ENCODE measurements around the gene PCDH15.

The PCDH15 gene

GRCh38 chr10:54139819-54140428 lies 661.1 kb downstream of the PCDH15 start:
- DNase-seq (ENCODE audit: low read depth): no peak
- TF ChIP-seq CTCF (IDR thresholded peaks at IDR 0.05; ENCODE audit: control insufficient read depth, extremely low read depth, insufficient read depth): no peak
- no peak overlapping the region for H3K4me3 ChIP-seq (ENCODE audit: low read depth, low read length)

- no peak for TF ChIP-seq CTCF (IDR thresholded peaks at IDR 0.05; ENCODE audit: control insufficient read depth, extremely low read depth, insufficient read depth)
- DNase-seq (ENCODE audit: low read depth): no peak
These were observed 663.6 kb downstream of the PCDH15 start for GRCh38 chr10:54137396-54137795.

GRCh38 chr10:54133203-54133602 lies 667.8 kb downstream of the PCDH15 start:
- H3K4me3 ChIP-seq (ENCODE audit: low read depth, low read length): no peak overlapping the region
- TF ChIP-seq CTCF (IDR thresholded peaks at IDR 0.05; ENCODE audit: control insufficient read depth, extremely low read depth, insufficient read depth): peak; percentile 49
- peak; percentile 3 for DNase-seq (ENCODE audit: low read depth)

More at GRCh38 chr10:54137396-54137795, 663.6 kb downstream of the PCDH15 start:
- no peak overlapping the region for H3K4me3 ChIP-seq (ENCODE audit: low read depth, low read length)

- no peak for TF ChIP-seq CTCF (IDR thresholded peaks at IDR 0.05; ENCODE audit: control insufficient read depth, extremely low read depth, insufficient read depth)
- H3K4me3 ChIP-seq (ENCODE audit: low read depth, low read length): no peak overlapping the region
- DNase-seq (ENCODE audit: low read depth): no peak
These were observed 669.2 kb downstream of the PCDH15 start for GRCh38 chr10:54131833-54132232.

- no peak overlapping the region for H3K4me3 ChIP-seq (ENCODE audit: low read depth, low read length)
- no peak for DNase-seq (ENCODE audit: low read depth)
- TF ChIP-seq CTCF (IDR thresholded peaks at IDR 0.05; ENCODE audit: control insufficient read depth, extremely low read depth, insufficient read depth): no peak
These were observed 670.6 kb downstream of the PCDH15 start for GRCh38 chr10:54130394-54130793.

- no peak for DNase-seq (ENCODE audit: low read depth)
- TF ChIP-seq CTCF (IDR thresholded peaks at IDR 0.05; ENCODE audit: control insufficient read depth, extremely low read depth, insufficient read depth): no peak
- no peak overlapping the region for H3K4me3 ChIP-seq (ENCODE audit: low read depth, low read length)
These were observed 675.8 kb downstream of the PCDH15 start for GRCh38 chr10:54125098-54125747.
